ENCODE data around the gene ZNF302. TPM values are rescaled to one million over a fixed set of nuclear protein-coding genes. Genes with fewer than 3 reads are reported as not detected.

The ZNF302 gene
- total RNA-seq, 2 experiments from 2014 or later, result 23.9 to 26.9 TPM

DNA sequence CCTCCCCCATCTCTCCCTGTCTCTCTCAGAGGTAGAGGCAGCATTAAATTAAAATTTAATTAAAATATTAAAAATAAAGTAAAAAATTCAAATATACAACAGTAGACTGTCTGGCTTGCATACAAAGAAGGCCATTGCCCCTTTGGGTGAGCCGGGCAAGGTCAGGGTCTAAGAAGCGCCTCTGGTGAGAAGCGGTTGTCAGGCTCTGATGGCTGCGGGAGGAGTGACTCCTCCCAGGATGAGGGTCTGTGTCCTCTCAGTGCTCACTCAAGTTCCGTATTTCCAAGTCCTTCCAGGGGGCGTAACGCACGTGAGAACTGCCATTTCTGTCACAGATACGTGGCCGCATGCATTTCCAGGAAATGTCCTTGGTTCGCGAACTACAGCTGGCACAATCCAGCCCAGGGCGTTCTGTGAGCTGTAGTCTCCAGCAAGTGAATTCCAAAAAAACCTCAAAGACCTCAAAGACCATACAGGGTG is 55.8 kb downstream of the ZNF302 start:
- peak overlapping the region; percentile 99 for H2AFZ ChIP-seq (ENCODE audit: low read length)
- peaks cover 17% of the 10 kb centered on the region for H3K4me1 ChIP-seq (ENCODE audit: insufficient read depth, low read length, poor library complexity, severe bottlenecking)
- CTCF ChIA-PET (ENCODE audit: unreplicated experiment), result interaction anchor here (0.6 kb wide), 1 partner anchor 1881 kb away, joined by 4 read pairs; no protein-coding TSS in a partner anchor
- BruUV-seq (replicated peaks), result TSS peak; percentile 95
- no peaks in the 10 kb centered on the region for H3K79me2 ChIP-seq (ENCODE audit: insufficient read depth, low read depth, low read length)
- POLR2A ChIA-PET, result interaction anchor here (1.1 kb wide), 2 partner anchors 33 to 56 kb away, joined by 3 to 4 read pairs; partner anchors contain the start of genes SCGB2B2 and ZNF302
- DNase-seq (ENCODE audit: low spot score), result peak; percentile 70
- H3K9me3 ChIP-seq (ENCODE audit: low read length), result no peaks in the 10 kb centered on the region
- H3K36me3 ChIP-seq (ENCODE audit: insufficient read depth, low read length), result no peaks in the 10 kb centered on the region; the same call in 1 of the 2 replicates
- TF ChIP-seq, protein P1, sequence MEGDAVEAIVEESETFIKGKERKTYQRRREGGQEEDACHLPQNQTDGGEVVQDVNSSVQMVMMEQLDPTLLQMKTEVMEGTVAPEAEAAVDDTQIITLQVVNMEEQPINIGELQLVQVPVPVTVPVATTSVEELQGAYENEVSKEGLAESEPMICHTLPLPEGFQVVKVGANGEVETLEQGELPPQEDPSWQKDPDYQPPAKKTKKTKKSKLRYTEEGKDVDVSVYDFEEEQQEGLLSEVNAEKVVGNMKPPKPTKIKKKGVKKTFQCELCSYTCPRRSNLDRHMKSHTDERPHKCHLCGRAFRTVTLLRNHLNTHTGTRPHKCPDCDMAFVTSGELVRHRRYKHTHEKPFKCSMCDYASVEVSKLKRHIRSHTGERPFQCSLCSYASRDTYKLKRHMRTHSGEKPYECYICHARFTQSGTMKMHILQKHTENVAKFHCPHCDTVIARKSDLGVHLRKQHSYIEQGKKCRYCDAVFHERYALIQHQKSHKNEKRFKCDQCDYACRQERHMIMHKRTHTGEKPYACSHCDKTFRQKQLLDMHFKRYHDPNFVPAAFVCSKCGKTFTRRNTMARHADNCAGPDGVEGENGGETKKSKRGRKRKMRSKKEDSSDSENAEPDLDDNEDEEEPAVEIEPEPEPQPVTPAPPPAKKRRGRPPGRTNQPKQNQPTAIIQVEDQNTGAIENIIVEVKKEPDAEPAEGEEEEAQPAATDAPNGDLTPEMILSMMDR (conservative IDR thresholded peaks at IDR 0.05; ENCODE audit: low read length), result no peak
- no peak for TF ChIP-seq EZH2phosphoT487 (IDR thresholded peaks at IDR 0.05; ENCODE audit: borderline replicate concordance, low read depth, low read length)
- H4K20me1 ChIP-seq (ENCODE audit: insufficient read depth, low read length), result no peaks in the 10 kb centered on the region
- H3K4me2 ChIP-seq (ENCODE audit: low read length), result peak overlapping the region; percentile 85
- H3K4me3 ChIP-seq (ENCODE audit: low read depth, low read length, poor library complexity, severe bottlenecking), result peak overlapping the region; percentile 77
- H3K9me2 ChIP-seq (ENCODE audit: insufficient read depth, low read length), result no peaks in the 10 kb centered on the region
- H3K27ac ChIP-seq (ENCODE audit: low read depth, low read length, poor library complexity, severe bottlenecking), result peak overlapping the region; percentile 62
- intact Hi-C loops (cut with micrococcal nuclease; ENCODE audit: unreplicated experiment), result loop anchor here (1.0 kb wide), 1 partner anchor 56 kb away; the partner anchor contains the start of genes SCGB2B2 and ZNF302

DNA sequence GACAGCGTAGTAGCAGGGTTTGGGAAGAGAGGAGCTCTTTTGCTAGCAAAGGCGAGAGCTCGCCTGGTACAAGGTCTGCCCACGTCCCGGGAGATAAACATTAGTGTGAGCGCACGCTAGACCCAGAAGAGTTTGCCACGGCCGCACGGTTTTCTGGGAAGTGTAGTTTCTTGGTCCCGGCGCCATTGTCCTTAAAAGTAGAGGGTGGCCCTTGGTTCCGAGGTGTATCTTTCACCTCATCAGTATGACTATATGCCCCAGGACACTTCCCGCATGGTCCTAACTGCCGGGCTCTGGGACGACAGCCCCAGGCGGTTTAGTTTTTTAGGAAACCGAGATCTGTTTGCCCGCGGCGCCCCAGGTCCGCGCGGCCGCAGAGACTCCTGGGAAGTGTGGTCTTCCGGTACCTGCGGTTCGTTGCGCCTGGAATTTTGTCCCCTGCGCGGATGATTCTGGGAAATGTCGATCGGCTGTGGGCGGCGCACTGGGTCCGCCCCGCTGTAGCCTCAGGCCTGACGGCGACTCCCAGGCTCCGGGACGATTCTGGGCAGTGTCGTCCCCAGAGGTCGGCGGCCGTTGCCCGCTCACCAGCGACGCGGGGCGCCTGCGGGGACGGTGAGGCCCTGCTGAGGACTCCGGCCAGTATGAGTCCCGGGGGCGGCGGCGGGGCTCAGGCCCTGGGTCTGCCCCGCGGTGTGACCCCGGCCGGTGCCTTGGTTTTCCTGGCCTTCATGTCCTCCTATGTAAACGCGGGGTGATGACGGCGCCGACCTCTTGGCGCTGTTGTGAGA is 56.5 kb downstream of the ZNF302 start, which contains the start of gene ZNF181:
ZNF181 (plus strand) TSS at position 498 of the 791 bp plus-strand sequence. CDS start 795 bp downstream, outside the sequence.
- ChIA-PET CTCF (ENCODE audit: unreplicated experiment) (interaction anchor here (0.5 kb wide), 1 partner anchor 1455 kb away, joined by 3 read pairs; no protein-coding TSS in a partner anchor), POLR2A (interaction anchor here (0.5 to 1.1 kb wide), 2 partner anchors 57 to 307 kb away, joined by 3 to 4 read pairs; partner anchors contain the start of genes SCGB2B2 and ZNF302)
- peak; percentile 87 for DNase-seq (ENCODE audit: low spot score)
- peak within 1 kb of the TSS; percentile 85 for H3K4me2 ChIP-seq (ENCODE audit: low read length)
- H3K79me2 ChIP-seq (ENCODE audit: insufficient read depth, low read depth, low read length), result no peaks in the 10 kb centered on the region
- H3K4me1 ChIP-seq (ENCODE audit: insufficient read depth, low read length, poor library complexity, severe bottlenecking), result peaks cover 17% of the 10 kb centered on the region
- peak within 1 kb of the TSS; percentile 77 for H3K4me3 ChIP-seq (ENCODE audit: low read depth, low read length, poor library complexity, severe bottlenecking)
- H3K9me3 ChIP-seq (ENCODE audit: low read length), result no peaks in the 10 kb centered on the region
- peak within 1 kb of the TSS; percentile 62 for H3K27ac ChIP-seq (ENCODE audit: low read depth, low read length, poor library complexity, severe bottlenecking)
- intact Hi-C loops (cut with micrococcal nuclease; ENCODE audit: unreplicated experiment), result loop anchor here (1.0 kb wide), 1 partner anchor 57 kb away; the partner anchor contains the start of genes SCGB2B2 and ZNF302
- no peak for TF ChIP-seq EZH2phosphoT487 (IDR thresholded peaks at IDR 0.05; ENCODE audit: borderline replicate concordance, low read depth, low read length)
- TF ChIP-seq, protein P1 (conservative IDR thresholded peaks at IDR 0.05; ENCODE audit: low read length), result no peak; the same call in 1 of the 2 replicates
- BruUV-seq (replicated peaks), result no TSS peak
- H2AFZ ChIP-seq (ENCODE audit: low read length), result peak within 1 kb of the TSS; percentile 99
- H4K20me1 ChIP-seq (ENCODE audit: insufficient read depth, low read length), result no peaks in the 10 kb centered on the region
- H3K36me3 ChIP-seq (ENCODE audit: insufficient read depth, low read length), result peaks cover 4% of the 10 kb centered on the region
- H3K9me2 ChIP-seq (ENCODE audit: insufficient read depth, low read length), result no peaks in the 10 kb centered on the region
